Measurements from ENCODE around the gene NKD1.

DNA sequence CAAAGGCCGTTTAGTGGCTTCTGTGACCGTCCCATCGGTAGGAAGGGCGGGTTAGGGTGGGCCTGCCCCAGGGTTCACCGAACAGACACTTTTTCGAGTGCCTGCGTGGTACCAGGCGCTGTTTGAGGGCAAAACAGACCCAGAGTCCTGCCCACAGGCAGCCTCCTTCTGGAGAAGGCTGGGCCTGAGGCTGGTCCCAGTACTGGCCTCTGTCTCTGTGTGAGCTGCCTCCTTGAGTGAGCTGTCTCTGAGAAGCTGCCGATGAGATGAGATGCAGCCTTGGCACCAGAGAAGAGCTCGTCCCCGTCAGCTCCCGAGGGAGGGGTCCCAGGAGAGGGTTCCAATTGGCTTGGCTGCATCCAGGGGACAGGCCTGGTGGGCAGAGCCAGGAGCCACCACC lies 53.1 kb downstream of the NKD1 start:
- TF ChIP-seq, protein P1, sequence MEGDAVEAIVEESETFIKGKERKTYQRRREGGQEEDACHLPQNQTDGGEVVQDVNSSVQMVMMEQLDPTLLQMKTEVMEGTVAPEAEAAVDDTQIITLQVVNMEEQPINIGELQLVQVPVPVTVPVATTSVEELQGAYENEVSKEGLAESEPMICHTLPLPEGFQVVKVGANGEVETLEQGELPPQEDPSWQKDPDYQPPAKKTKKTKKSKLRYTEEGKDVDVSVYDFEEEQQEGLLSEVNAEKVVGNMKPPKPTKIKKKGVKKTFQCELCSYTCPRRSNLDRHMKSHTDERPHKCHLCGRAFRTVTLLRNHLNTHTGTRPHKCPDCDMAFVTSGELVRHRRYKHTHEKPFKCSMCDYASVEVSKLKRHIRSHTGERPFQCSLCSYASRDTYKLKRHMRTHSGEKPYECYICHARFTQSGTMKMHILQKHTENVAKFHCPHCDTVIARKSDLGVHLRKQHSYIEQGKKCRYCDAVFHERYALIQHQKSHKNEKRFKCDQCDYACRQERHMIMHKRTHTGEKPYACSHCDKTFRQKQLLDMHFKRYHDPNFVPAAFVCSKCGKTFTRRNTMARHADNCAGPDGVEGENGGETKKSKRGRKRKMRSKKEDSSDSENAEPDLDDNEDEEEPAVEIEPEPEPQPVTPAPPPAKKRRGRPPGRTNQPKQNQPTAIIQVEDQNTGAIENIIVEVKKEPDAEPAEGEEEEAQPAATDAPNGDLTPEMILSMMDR (IDR thresholded peaks at IDR 0.05) = no peak
- TF ChIP-seq POLR2AphosphoS5 (IDR thresholded peaks at IDR 0.05) (no peak), POLR2A (IDR thresholded peaks at IDR 0.05) (no peak)

Data from sigmoid colon (tissue), 4 donors.